Smooth muscle cell (in vitro differentiated cells): ENCODE measurements around the gene AAGAB. TPM values are rescaled to one million over a fixed set of nuclear protein-coding genes. Genes with fewer than 3 reads are reported as not detected.
"Not testable (repeated sequence)": the region's sequence is repeated elsewhere in the genome, so short reads cannot be mapped to it uniquely, and the experiment has no call there.

Experiments
- DNase-seq: peaks from one replicate; lab custom pipeline; 2025; ENCODE audit not compliant: unreplicated experiment; lab: John Stamatoyannopoulos, UW
- H2AFZ ChIP-seq: fragments of 200-600 bp; sonication (generic); 2 replicates; pipeline ENCODE4 v1.6.0; 2016; ENCODE audit warnings: antibody characterized with exemption, low read depth, mild to moderate bottlenecking
- H3F3A ChIP-seq: fragments of 200-600 bp; sonication (generic); 2 replicates; pipeline ENCODE4 v1.6.0; 2017; ENCODE audit warnings: antibody characterized with exemption, low read depth
- H3K27ac ChIP-seq: fragments of 200-600 bp; sonication (generic); 2 replicates; pipeline ENCODE4 v1.5.1; 2016; ENCODE audit warnings: low read depth, mild to moderate bottlenecking
- H3K27me3 ChIP-seq: fragments of 200-600 bp; sonication (generic); 2 replicates; pipeline ENCODE4 v1.6.1; 2016; ENCODE audit warnings: low read depth, mild to moderate bottlenecking
- H3K36me3 ChIP-seq: fragments of 200-600 bp; sonication (generic); 2 replicates; pipeline ENCODE4 v1.5.1; 2016; ENCODE audit warnings: low read depth
- H3K4me1 ChIP-seq: fragments of 200-600 bp; sonication (generic); 2 replicates; pipeline ENCODE4 v1.5.1; 2016; ENCODE audit warnings: low read depth
- H3K4me2 ChIP-seq: fragments of 200-600 bp; sonication (generic); 2 replicates; pipeline ENCODE4 v1.6.0; 2016; ENCODE audit warnings: mild to moderate bottlenecking
- H3K4me3 ChIP-seq: fragments of 200-600 bp; sonication (generic); 2 replicates; pipeline ENCODE4 v1.5.1; 2016; ENCODE audit warnings: mild to moderate bottlenecking
- H3K79me2 ChIP-seq: fragments of 200-600 bp; sonication (generic); 2 replicates; pipeline ENCODE4 v1.6.0; 2016; ENCODE audit warnings: low read depth, mild to moderate bottlenecking
- H3K9ac ChIP-seq: fragments of 200-600 bp; sonication (generic); 2 replicates; pipeline ENCODE4 v1.6.0; 2016; ENCODE audit warnings: low read depth
- H3K9me3 ChIP-seq: fragments of 200-600 bp; sonication (generic); replicated peaks from 2 replicates; pipeline ENCODE4 v1.5.1; 2016; ENCODE audit warnings: low read depth
- H4K20me1 ChIP-seq: fragments of 200-600 bp; sonication (generic); 2 replicates; pipeline ENCODE4 v1.6.0; 2016; ENCODE audit warnings: low read depth
- CTCF ChIP-seq: fragments of 200-600 bp; sonication (generic); IDR thresholded peaks from 2 replicates; pipeline ENCODE4 v1.5.1; 2017; ENCODE audit warnings: borderline replicate concordance, mild to moderate bottlenecking, antibody characterized with exemption; ENCODE audit not compliant: insufficient read depth, poor library complexity, severe bottlenecking
- WGBS: methylation state at CpG from one replicate; pipeline ENCODE4 v1.1.7; 2016; ENCODE audit warnings: low lambda C conversion rate; 5-methylcytosine and 5-hydroxymethylcytosine counted together
- polyA plus RNA-seq: library from polyadenylated mRNA; unstranded; fragments of >200 nt; fragmentation: Nextera tagmentation; extraction: Ambion mirVana; gene quantifications from 2 replicates; pipeline ENCODE4 v1.2.1, GENCODE V29; 2016
- total RNA-seq: library from RNA; depleted of rRNA; stranded (reverse); fragments of >200 nt; gene quantifications from 2 replicates; pipeline ENCODE4 v1.2.3, GENCODE V29; 2014

Gene AAGAB
- total and polyA plus RNA-seq, 2 experiments from 2014 or later = 38.2 to 39.6 TPM

DNA sequence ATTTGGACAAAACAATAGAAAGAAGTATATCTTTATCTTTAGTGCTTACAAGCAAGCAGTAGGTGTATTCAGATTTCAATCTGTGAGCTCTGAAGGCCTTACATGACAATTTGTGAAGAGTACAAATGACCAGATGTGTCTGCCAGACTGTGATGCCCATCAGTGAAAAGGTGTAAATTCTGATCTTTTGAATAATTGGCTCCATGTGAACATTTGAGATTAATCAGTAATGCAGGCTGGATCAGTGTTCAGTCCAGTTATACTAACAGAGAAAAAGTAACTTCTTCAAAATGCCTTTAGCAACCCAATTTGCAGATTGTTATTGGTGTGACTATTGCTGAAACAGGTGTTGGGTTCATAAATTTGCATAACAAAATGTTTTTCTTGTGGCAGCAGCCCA lies 5.3 kb upstream of the AAGAB start:
- no peak overlapping the region for H2AFZ ChIP-seq
- no peaks in the 10 kb centered on the region for H3K9me3 ChIP-seq

DNA sequence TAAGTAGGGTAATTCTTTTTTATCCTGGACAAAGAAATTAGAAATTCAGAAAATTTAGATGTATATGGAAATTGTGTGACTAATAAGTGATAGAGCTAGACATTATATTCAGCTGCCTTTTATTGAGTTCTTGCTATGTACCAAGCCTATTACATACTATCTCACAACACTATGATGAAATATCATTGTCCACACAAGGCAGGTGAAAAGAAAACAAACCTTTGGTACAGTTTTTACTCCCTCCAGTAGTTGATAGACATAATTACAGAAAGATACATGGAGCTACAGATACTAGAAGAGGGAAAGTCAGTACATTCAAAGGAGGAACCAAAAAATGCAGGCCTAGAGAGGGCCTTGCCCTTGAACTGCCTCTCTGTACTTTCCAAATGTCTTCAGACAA lies 4.9 kb upstream of the AAGAB start:
- H3K9me3 ChIP-seq = no peaks in the 10 kb centered on the region
- H3F3A ChIP-seq = no peaks in the 10 kb centered on the region
- DNase-seq = no peak
- H4K20me1 ChIP-seq = no peaks in the 10 kb centered on the region
- H3K4me3 ChIP-seq = no peak overlapping the region
- no peak overlapping the region for H2AFZ ChIP-seq
- no peaks in the 10 kb centered on the region for H3K27me3 ChIP-seq
- H3K4me1 ChIP-seq = no peaks in the 10 kb centered on the region
- no peak overlapping the region for H3K9ac ChIP-seq
- no peak overlapping the region for H3K27ac ChIP-seq
- no peaks in the 10 kb centered on the region for H3K36me3 ChIP-seq
- H3K4me2 ChIP-seq = no peak overlapping the region
- no peaks in the 10 kb centered on the region for H3K79me2 ChIP-seq
- no peak for TF ChIP-seq CTCF

More for the DNA sequence above, 5.3 kb upstream of the AAGAB start:
- Histone ChIP-seq H3K27me3 (no peaks in the 10 kb centered on the region), H3K4me2 (no peak overlapping the region), H3K27ac (no peak overlapping the region), H3K4me3 (no peak overlapping the region), H3K4me1 (no peaks in the 10 kb centered on the region), H3F3A (no peaks in the 10 kb centered on the region), H3K9ac (no peak overlapping the region), H3K79me2 (no peaks in the 10 kb centered on the region), H4K20me1 (no peaks in the 10 kb centered on the region), H3K36me3 (no peaks in the 10 kb centered on the region)
- no peak for TF ChIP-seq CTCF
- DNase-seq = no peak

DNA sequence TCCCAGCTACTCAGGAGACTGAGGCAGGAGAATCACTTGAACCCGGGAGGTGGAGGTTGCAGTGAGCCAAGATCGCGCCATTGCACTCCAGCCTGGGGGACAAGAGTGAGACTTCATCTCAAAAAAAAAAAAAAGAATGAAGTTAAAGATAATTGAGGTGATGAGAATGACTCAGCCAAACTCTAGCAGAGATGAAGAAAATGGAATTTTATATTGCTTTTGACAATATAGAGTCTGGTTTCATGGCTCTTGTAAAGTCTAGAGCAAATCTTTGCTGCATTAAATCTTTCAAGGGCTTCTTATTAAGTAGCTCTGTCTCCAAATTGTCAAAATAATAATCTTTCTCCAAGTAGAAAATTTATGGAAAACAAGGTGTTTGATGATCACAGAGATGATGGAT lies 4.0 kb upstream of the AAGAB start:
- not testable (repeated sequence) for H3K27ac ChIP-seq, H3K4me1 ChIP-seq, H4K20me1 ChIP-seq, H3F3A ChIP-seq, H3K9me3 ChIP-seq, H3K9ac ChIP-seq, H2AFZ ChIP-seq, DNase-seq, H3K4me2 ChIP-seq, H3K36me3 ChIP-seq, H3K79me2 ChIP-seq, H3K4me3 ChIP-seq, H3K27me3 ChIP-seq
- 97% methylated on average over 3 of the region's 3 CpGs for WGBS

DNA sequence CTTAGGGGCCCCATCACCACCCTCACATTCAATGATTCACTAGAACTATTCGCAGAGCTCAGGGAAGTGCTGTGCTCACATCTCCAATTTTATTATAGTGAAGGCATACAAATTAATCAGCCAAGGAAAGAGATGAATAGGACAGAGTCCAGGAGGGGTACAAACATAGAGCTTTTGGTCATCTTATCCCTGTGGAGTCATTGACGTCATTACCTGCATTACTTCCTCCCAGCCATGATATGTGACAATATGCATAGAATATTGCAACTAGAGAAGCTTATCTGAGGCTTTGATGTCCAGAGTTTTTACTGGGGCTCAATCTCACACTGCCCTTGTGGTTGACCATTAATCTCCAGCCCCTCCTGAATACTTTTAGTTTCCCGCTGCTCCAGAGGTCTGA lies 1.6 kb upstream of the AAGAB start:
- peaks cover 29% of the 10 kb centered on the region for H3K79me2 ChIP-seq
- WGBS = 79% methylated on average over 3 of the region's 3 CpGs
- DNase-seq = no peak
- peaks cover 7% of the 10 kb centered on the region for H3K4me1 ChIP-seq
- TF ChIP-seq CTCF = no peak
- no peaks in the 10 kb centered on the region for H3K27me3 ChIP-seq
- H3K27ac ChIP-seq = no peak overlapping the region
- H3K9me3 ChIP-seq = no peaks in the 10 kb centered on the region
- no peaks in the 10 kb centered on the region for H3F3A ChIP-seq
- no peak overlapping the region for H3K4me3 ChIP-seq
- peaks cover 14% of the 10 kb centered on the region for H4K20me1 ChIP-seq
- H2AFZ ChIP-seq = no peak overlapping the region
- no peaks in the 10 kb centered on the region for H3K36me3 ChIP-seq
- H3K9ac ChIP-seq = no peak overlapping the region
- H3K4me2 ChIP-seq = no peak overlapping the region
